Sigmoid colon (tissue), 7 donors: Measurements from ENCODE around the gene CCL19. TPM values are rescaled to one million over a fixed set of nuclear protein-coding genes. Genes with fewer than 3 reads are reported as not detected.

Experiments used
- DNase-seq: peaks from one replicate; pipeline ENCODE4 v3.0.0-alpha.2; 2019
- H3K27ac ChIP-seq, 4 donors: fragments of 200-600 bp; sonication (generic); one replicate each; pipeline ENCODE4 v1.5.1; 2016 to 2019; ENCODE audit warnings: mild to moderate bottlenecking in 1 of 4
- H3K27me3 ChIP-seq, 3 donors: fragments of 200-600 bp; sonication (generic); one replicate each; pipeline ENCODE4 v1.5.1; 2019; ENCODE audit warnings: mild to moderate bottlenecking in 1 of 3
- H3K36me3 ChIP-seq, 4 donors: fragments of 200-600 bp; sonication (generic); one replicate each; pipeline ENCODE4 v1.5.1; 2016 to 2019
- H3K4me1 ChIP-seq, 4 donors: fragments of 200-600 bp; sonication (generic); one replicate each; pipeline ENCODE4 v1.5.1; 2017 to 2019
- H3K4me3 ChIP-seq, 4 donors: fragments of 200-600 bp; sonication (generic); one replicate each; pipeline ENCODE4 v1.5.1; 2017 to 2019; ENCODE audit warnings: mild to moderate bottlenecking in 2 of 4, moderate library complexity in 1 of 4
- H3K9me3 ChIP-seq, 4 donors: fragments of 200-600 bp in 3 of 4; sonication (generic) in 3 of 4; one replicate each; pipeline versions ENCODE4 v1.5.1 to v1.6.1; 2013 to 2019
- EP300 ChIP-seq, 4 donors: sonication (generic); formaldehyde crosslinking; IDR thresholded peaks; one replicate each; pipeline ENCODE4 v1.6.1; 2017; ENCODE audit warnings: antibody characterized with exemption in 4 of 4
- POLR2A ChIP-seq, 2 donors: fragments of 450-650 bp; IDR thresholded peaks; one replicate each; pipeline ENCODE4 v1.6.1; 2016; ENCODE audit warnings: antibody characterized with exemption in 2 of 2, mild to moderate bottlenecking in 2 of 2, moderate library complexity in 2 of 2
- POLR2AphosphoS5 ChIP-seq, 4 donors: sonication (generic); formaldehyde crosslinking; IDR thresholded peaks; one replicate each; pipeline ENCODE4 v1.6.1; 2017; ENCODE audit warnings: antibody characterized with exemption in 4 of 4
- WGBS, 2 donors: extraction: QIAGEN DNeasy Blood & Tissue Kit; methylation state at CpG; one replicate each; pipeline ENCODE4 v1.1.7; 2013; 5-methylcytosine and 5-hydroxymethylcytosine counted together
- intact Hi-C: fragments of 100-400 bp; cut with DNase I; formaldehyde crosslinking; loops from one replicate; pipeline ENCODE4 v1.15.1; 2023
- polyA plus RNA-seq, 3 donors: library from polyadenylated mRNA; stranded (reverse); fragments of 200-250 nt; gene quantifications; one replicate each; pipeline ENCODE4 v1.2.3, GENCODE V29; 2013
- small RNA-seq, 3 donors: library from RNA; depleted of rRNA; stranded (forward); fragments of <200 nt; gene quantifications; one replicate each; pipeline ENCODE3, GENCODE V24; 2016
- total RNA-seq, 4 donors: library from RNA; depleted of rRNA; stranded (reverse); fragments of >200 nt; gene quantifications; one replicate each; pipeline ENCODE4 v1.1.0, GENCODE V29; 2016
- TF ChIP-seq, protein P1 (sequence below), 4 experiments: fragments of 450-650 bp in 3 of 4; fragments of 200-600 bp in 1 of 4; IDR thresholded peaks; one replicate each; pipeline ENCODE4 v1.5.1; 2016 to 2019; ENCODE audit warnings: antibody characterized with exemption in 4 of 4, mild to moderate bottlenecking in 3 of 4, moderate library complexity in 2 of 4
- donor health status: healthy with polysubstance abuse.
- donor health status: Bipolar disorder and iron deficiency.
- donor health status: healthy.

Gene CCL19
- total and polyA plus RNA-seq, 7 donors: 1.8 to 415 (median 3.8) TPM; not detected in 3

GRCh38 chr9:34644766-34645314 lies 46.2 kb downstream of the CCL19 start:
- H3K9me3 ChIP-seq: no peaks in the 10 kb centered on the region
- no peak for DNase-seq
- intact Hi-C loops: loop anchor here (5.0 kb wide), 1 partner anchor 57 kb away; no protein-coding TSS in a partner anchor
- H3K4me1 ChIP-seq: peaks cover 0 to 28% (median 25%) of the 10 kb centered on the region in 4 donors
- no peaks in the 10 kb centered on the region for H3K27me3 ChIP-seq
- no peak for TF ChIP-seq POLR2AphosphoS5 (IDR thresholded peaks at IDR 0.05)
- TF ChIP-seq EP300 (IDR thresholded peaks at IDR 0.05): no peak
- TF ChIP-seq, protein P1, sequence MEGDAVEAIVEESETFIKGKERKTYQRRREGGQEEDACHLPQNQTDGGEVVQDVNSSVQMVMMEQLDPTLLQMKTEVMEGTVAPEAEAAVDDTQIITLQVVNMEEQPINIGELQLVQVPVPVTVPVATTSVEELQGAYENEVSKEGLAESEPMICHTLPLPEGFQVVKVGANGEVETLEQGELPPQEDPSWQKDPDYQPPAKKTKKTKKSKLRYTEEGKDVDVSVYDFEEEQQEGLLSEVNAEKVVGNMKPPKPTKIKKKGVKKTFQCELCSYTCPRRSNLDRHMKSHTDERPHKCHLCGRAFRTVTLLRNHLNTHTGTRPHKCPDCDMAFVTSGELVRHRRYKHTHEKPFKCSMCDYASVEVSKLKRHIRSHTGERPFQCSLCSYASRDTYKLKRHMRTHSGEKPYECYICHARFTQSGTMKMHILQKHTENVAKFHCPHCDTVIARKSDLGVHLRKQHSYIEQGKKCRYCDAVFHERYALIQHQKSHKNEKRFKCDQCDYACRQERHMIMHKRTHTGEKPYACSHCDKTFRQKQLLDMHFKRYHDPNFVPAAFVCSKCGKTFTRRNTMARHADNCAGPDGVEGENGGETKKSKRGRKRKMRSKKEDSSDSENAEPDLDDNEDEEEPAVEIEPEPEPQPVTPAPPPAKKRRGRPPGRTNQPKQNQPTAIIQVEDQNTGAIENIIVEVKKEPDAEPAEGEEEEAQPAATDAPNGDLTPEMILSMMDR (IDR thresholded peaks at IDR 0.05): no peak
- no peak overlapping the region for H3K4me3 ChIP-seq
- peaks cover 5 to 18% (median 13%) of the 10 kb centered on the region in 4 donors for H3K36me3 ChIP-seq
- H3K27ac ChIP-seq: no peak overlapping the region

GRCh38 chr9:34642679-34643078 lies 48.4 kb downstream of the CCL19 start:
- no peaks in the 10 kb centered on the region for H3K27me3 ChIP-seq
- H3K36me3 ChIP-seq: no peaks in the 10 kb centered on the region
- H3K4me3 ChIP-seq: no peak overlapping the region
- TF ChIP-seq, protein P1 (IDR thresholded peaks at IDR 0.05): no peak
- no peak for TF ChIP-seq EP300 (IDR thresholded peaks at IDR 0.05)
- no peak for TF ChIP-seq POLR2AphosphoS5 (IDR thresholded peaks at IDR 0.05)
- TF ChIP-seq POLR2A (IDR thresholded peaks at IDR 0.05): no peak
- WGBS, 2 donors: 96% methylated on average over 1 of the region's 1 CpG
- H3K27ac ChIP-seq: no peak overlapping the region
- intact Hi-C loops: no loop called here
- DNase-seq: no peak
- H3K4me1 ChIP-seq: peaks cover 0 to 21% (median 20%) of the 10 kb centered on the region in 4 donors
- H3K9me3 ChIP-seq: no peaks in the 10 kb centered on the region

Small RNA genes lying within 50 kb of the gene (small RNA-seq; reads per million reads assigned to genes)
- 0 reads per million in 3 donors for gene CCL27

Other genes with a start within 250 kb of the CCL19 start
- 10 to 100 TPM in 1 of 4 donors, 1 to 10 TPM in 3; 7.4 to 10.2 (median 8.8) TPM for gene FAM219A, start 232.7 kb downstream of the CCL19 start, total RNA-seq
- gene FAM219A, start 232.7 kb downstream of the CCL19 start, polyA plus RNA-seq: 1 to 10 TPM; 3.0 to 7.9 (median 3.2) TPM
- gene DNAI1, start 232.5 kb downstream of the CCL19 start, total RNA-seq: under 1 TPM in 1 of 4 donors, not detected in 3; under 0.01 TPM
- under 1 TPM in 1 of 3 donors, not detected in 2; 0.01 TPM for gene DNAI1, start 232.5 kb downstream of the CCL19 start, polyA plus RNA-seq
- gene ENHO, start 168.3 kb downstream of the CCL19 start, total RNA-seq: 1 to 10 TPM in 1 of 4 donors, not detected in 3; 2.5 TPM
- 1 to 10 TPM; 1.9 to 7.4 (median 6.0) TPM for gene ENHO, start 168.3 kb downstream of the CCL19 start, polyA plus RNA-seq
- 10 to 100 TPM in 1 of 4 donors, 1 to 10 TPM in 3; 3.0 to 12.9 (median 7.5) TPM for gene CNTFR, start 101.6 kb downstream of the CCL19 start, total RNA-seq
- gene CNTFR, start 101.6 kb downstream of the CCL19 start, polyA plus RNA-seq: 1 to 10 TPM; 1.6 to 4.6 (median 4.2) TPM
- gene RPP25L, start 79.2 kb downstream of the CCL19 start, total RNA-seq: 10 to 100 TPM; 23.3 to 44.3 (median 31.5) TPM
- 10 to 100 TPM; 47.4 to 72.1 (median 49.2) TPM for gene RPP25L, start 79.2 kb downstream of the CCL19 start, polyA plus RNA-seq
- gene DCTN3, start 70.8 kb downstream of the CCL19 start, total RNA-seq: 100 to 1,000 TPM in 2 of 4 donors, 10 to 100 TPM in 2; 59.6 to 122 (median 106) TPM
- 10 to 100 TPM; 84.0 to 90.7 (median 86.7) TPM for gene DCTN3, start 70.8 kb downstream of the CCL19 start, polyA plus RNA-seq
- not detected for gene ARID3C, start 62.2 kb downstream of the CCL19 start, total RNA-seq
- gene ARID3C, start 62.2 kb downstream of the CCL19 start, polyA plus RNA-seq: under 1 TPM in 1 of 3 donors, not detected in 2; 0.06 TPM
- gene SIGMAR1, start 53.5 kb downstream of the CCL19 start, total RNA-seq: 10 to 100 TPM; 69.0 to 82.6 (median 72.6) TPM
- 10 to 100 TPM; 12.0 to 71.5 (median 13.2) TPM for gene SIGMAR1, start 53.5 kb downstream of the CCL19 start, polyA plus RNA-seq
- gene GALT, start 44.6 kb downstream of the CCL19 start, total RNA-seq: 10 to 100 TPM; 28.8 to 51.0 (median 33.1) TPM
- 10 to 100 TPM; 15.6 to 44.8 (median 21.7) TPM for gene GALT, start 44.6 kb downstream of the CCL19 start, polyA plus RNA-seq
- 100 to 1,000 TPM in 1 of 4 donors, 10 to 100 TPM in 3; 67.3 to 110 (median 90.7) TPM for gene IL11RA, start 39.1 kb downstream of the CCL19 start, total RNA-seq
- 10 to 100 TPM in 1 of 3 donors, 1 to 10 TPM in 2; 1.4 to 14.8 (median 7.2) TPM for gene IL11RA, start 39.1 kb downstream of the CCL19 start, polyA plus RNA-seq
- gene CCL27, start 28.6 kb downstream of the CCL19 start, total RNA-seq: not detected
- under 1 TPM in 1 of 3 donors, not detected in 2; 0.63 TPM for gene CCL27, start 28.6 kb downstream of the CCL19 start, polyA plus RNA-seq
- gene CCL21, start 18.9 kb upstream of the CCL19 start, total RNA-seq: 100 to 1,000 TPM in 3 of 4 donors, 10 to 100 TPM in 1; 61.6 to 214 (median 160) TPM
- gene CCL21, start 18.9 kb upstream of the CCL19 start, polyA plus RNA-seq: 100 to 1,000 TPM in 1 of 3 donors, 10 to 100 TPM in 1, 1 to 10 TPM in 1; 1.4 to 204 (median 41.4) TPM